Endothelial cell of umbilical vein (primary cell): ENCODE data around the gene CEP250. TPM values are rescaled to one million over a fixed set of nuclear protein-coding genes. Genes with fewer than 3 reads are reported as not detected.

ENCODE experiments used
- BruUV-seq: library from RNA; stranded (reverse); fragments of 400-500 nt; replicated peaks from 2 replicates; lab custom pipeline; 2021; lab: Mats Ljungman, UMichigan
- CTCF ChIA-PET: fragments of 300-600, 350-600 bp; sonication (Branson Sonifier 250); formaldehyde crosslinking; loops from one replicate; lab custom pipeline; 2021; ENCODE audit warnings: antibody characterized with exemption, inconsistent platforms; lab: Charles Lee
- POLR2A ChIA-PET: fragments of 300-600, 350-600 bp; sonication (Branson Sonifier 250); formaldehyde crosslinking; loops from one replicate; lab custom pipeline; 2021; ENCODE audit warnings: antibody characterized with exemption, inconsistent platforms; lab: Charles Lee
- DNase-seq: peaks from one replicate; pipeline ENCODE4 v3.0.0-alpha.2; 2011; ENCODE audit warnings: low read depth, low spot score
- FAIRE-seq: peaks from 2 replicates; lab custom pipeline; 2011; peaks lifted over from hg19 to GRCh38; lab: Jason Lieb, UNC
- H2AFZ ChIP-seq: 2 replicates; pipeline ENCODE4 v1.6.0; 2012; ENCODE audit warnings: low read depth, low read length, control low read depth, inconsistent platforms
- H3K27ac ChIP-seq: 2 replicates; pipeline ENCODE4 v1.5.1; 2011; ENCODE audit warnings: low read depth, mild to moderate bottlenecking, control low read depth, low read length, moderate library complexity; ENCODE audit not compliant: insufficient read depth
- H3K27me3 ChIP-seq, 2 experiments: 2 replicates each; pipeline versions ENCODE4 v1.6.0 to v1.6.1; 2011; ENCODE audit warnings: low read length in 2 of 2, mixed read lengths in 1 of 2; ENCODE audit not compliant: control insufficient read depth in 2 of 2, insufficient read depth in 2 of 2
- H3K36me3 ChIP-seq, 2 experiments: 2 replicates in 1 of 2; 3 replicates in 1 of 2; pipeline ENCODE4 v1.5.1; 2011; ENCODE audit warnings: low read length in 2 of 2, mild to moderate bottlenecking in 1 of 2, moderate library complexity in 1 of 2; ENCODE audit not compliant: control insufficient read depth in 2 of 2, insufficient read depth in 2 of 2; ENCODE audit errors: extremely low read depth in 1 of 2
- H3K4me1 ChIP-seq: 3 replicates; pipeline ENCODE4 v1.5.1; 2011; ENCODE audit warnings: mild to moderate bottlenecking, low read length; ENCODE audit not compliant: control insufficient read depth, insufficient read depth; ENCODE audit errors: extremely low read depth
- H3K4me2 ChIP-seq: 2 replicates; pipeline ENCODE4 v1.6.1; 2011; ENCODE audit warnings: low read length, control low read depth, mixed read lengths; ENCODE audit not compliant: insufficient read depth
- H3K4me3 ChIP-seq, 3 experiments: fragments of 200-600 bp in 1 of 3; sonication (generic), shearing (Covaris generic) in 1 of 3; replicated peaks in 1 of 3; 2 replicates each; pipeline ENCODE4 v1.5.1; 2011 to 2016; ENCODE audit warnings: control low read depth in 3 of 3, low read length in 3 of 3, mild to moderate bottlenecking in 2 of 3, inconsistent platforms in 1 of 3, low read depth in 1 of 3, moderate library complexity in 1 of 3; ENCODE audit not compliant: insufficient read depth in 1 of 3
- H3K79me2 ChIP-seq: 2 replicates; pipeline ENCODE4 v1.6.0; 2012; ENCODE audit warnings: low read length, inconsistent platforms; ENCODE audit not compliant: control insufficient read depth, insufficient read depth
- H3K9ac ChIP-seq: replicated peaks from 2 replicates; pipeline ENCODE3; 2011; ENCODE audit warnings: low read length, control low read depth; ENCODE audit not compliant: insufficient read depth; ENCODE audit errors: extremely low read depth
- H3K9me1 ChIP-seq: replicated peaks from 3 replicates; pipeline ENCODE4 v1.6.0; 2011; ENCODE audit warnings: mild to moderate bottlenecking, low read length; ENCODE audit not compliant: control insufficient read depth, insufficient read depth; ENCODE audit errors: extremely low read depth
- H3K9me3 ChIP-seq: replicated peaks from 2 replicates; pipeline ENCODE4 v1.5.1; 2012; ENCODE audit warnings: low read length, inconsistent platforms; ENCODE audit not compliant: control insufficient read depth, insufficient read depth
- H4K20me1 ChIP-seq: replicated peaks from 2 replicates; pipeline ENCODE3; 2011; ENCODE audit warnings: mild to moderate bottlenecking, low read length; ENCODE audit not compliant: control insufficient read depth, insufficient read depth; ENCODE audit errors: extremely low read depth
- CTCF ChIP-seq, 2 donors: IDR thresholded peaks; 1 replicate in 1 of 2; 2 replicates in 1 of 2; pipeline ENCODE4 v1.5.1; 2011; ENCODE audit warnings: low read length in 2 of 2, mild to moderate bottlenecking in 2 of 2, moderate library complexity in 2 of 2, control low read depth in 1 of 2, inconsistent platforms in 1 of 2, low read depth in 1 of 2; ENCODE audit not compliant: insufficient read depth in 1 of 2; ENCODE audit errors: extremely low read depth in 1 of 2
- EZH2 ChIP-seq: IDR thresholded peaks from 2 replicates; pipeline ENCODE4 v1.6.1; 2012; ENCODE audit warnings: borderline replicate concordance, low read depth, mild to moderate bottlenecking, moderate library complexity, low read length, inconsistent platforms; ENCODE audit not compliant: severe bottlenecking
- FOS ChIP-seq: IDR thresholded peaks from 2 replicates; pipeline ENCODE4 v1.6.1; 2011; ENCODE audit warnings: mild to moderate bottlenecking, low read length, moderate library complexity, borderline replicate concordance; ENCODE audit not compliant: insufficient read depth
- GATA2 ChIP-seq: IDR thresholded peaks from 2 replicates; pipeline ENCODE4 v1.7.0; 2011; ENCODE audit warnings: low read depth, mild to moderate bottlenecking, moderate library complexity, mixed read lengths, low read length; ENCODE audit not compliant: insufficient read length, insufficient read depth
- JUN ChIP-seq: IDR thresholded peaks from 2 replicates; pipeline ENCODE4 v1.6.1; 2011; ENCODE audit warnings: borderline replicate concordance, low read depth; ENCODE audit not compliant: insufficient read length, insufficient read depth
- MAX ChIP-seq: IDR thresholded peaks from 2 replicates; pipeline ENCODE4 v1.6.1; 2011; ENCODE audit not compliant: insufficient read depth, insufficient read length
- MYC ChIP-seq: IDR thresholded peaks from one replicate; pipeline ENCODE4 v1.6.1; 2011; ENCODE audit warnings: mild to moderate bottlenecking, low read depth, low read length
- POLR2A ChIP-seq: IDR thresholded peaks from 2 replicates; pipeline ENCODE4 v1.6.1; 2012; ENCODE audit warnings: low read depth, mild to moderate bottlenecking, control low read depth, low read length
- POLR2AphosphoS5 ChIP-seq: IDR thresholded peaks from 2 replicates; pipeline ENCODE4 v1.6.1; 2012; ENCODE audit warnings: low read depth, mild to moderate bottlenecking, control low read depth, low read length, moderate library complexity; ENCODE audit not compliant: insufficient read depth
- dilution Hi-C: fragments of 300-500 bp; cut with MboI; formaldehyde crosslinking; loops from one replicate; pipeline ENCODE4 v1.15.0; 2019; ENCODE audit warnings: low sequenced_read_pairs; ENCODE audit not compliant: extremely low pct_ligation_motif_present
- intact Hi-C: fragments of 100-400 bp; cut with micrococcal nuclease; formaldehyde crosslinking; loops from one replicate; pipeline ENCODE4 v1.10.0; 2022
- polyA plus RNA-seq, 4 experiments: library from polyadenylated mRNA; depleted of rRNA in 3 of 4; stranded (reverse) in 3 of 4; unstranded in 1 of 4; fragments of >200 nt; gene quantifications; 2 replicates each; pipeline versions ENCODE4 v1.2.1 to v1.2.3, GENCODE V29; 2011 to 2012; ENCODE audit warnings: missing spikeins in 1 of 4
- total RNA-seq: library from RNA; stranded (reverse); gene quantifications from 2 replicates; pipeline ENCODE4 v1.2.3, GENCODE V29; 2021

The CEP250 gene
- total and polyA plus RNA-seq, 2 donors (not counting 3 experiments of a cell fraction or from before 2014, with no cell fraction given), result 5.3 to 58.9 TPM

- Histone ChIP-seq H3K4me2 (no peak overlapping the region), H3K27ac (no peak overlapping the region), H4K20me1 (no peaks in the 10 kb centered on the region), H3K4me1 (no peaks in the 10 kb centered on the region), H3K79me2 (no peaks in the 10 kb centered on the region), H3K27me3 (no peaks in the 10 kb centered on the region), H3K36me3 (peaks cover 11 to 45% of the 10 kb centered on the region in 2 experiments), H3K9me3 (no peaks in the 10 kb centered on the region), H3K9me1 (no peaks in the 10 kb centered on the region), H2AFZ (no peak overlapping the region), H3K9ac (no peak overlapping the region), H3K4me3 (no peak overlapping the region)
- intact Hi-C loops (no loop called here), dilution Hi-C loops (no loop called here)
- POLR2A ChIA-PET, result interaction anchor here (0.6 kb wide), 1 partner anchor 143 kb away, joined by 3 read pairs; no protein-coding TSS in a partner anchor
- BruUV-seq, result no TSS peak
- TF ChIP-seq MYC, result no peak
- TF ChIP-seq FOS, result no peak
- no peak for TF ChIP-seq CTCF (IDR thresholded peaks at IDR 0.05; ENCODE audit: extremely low read depth in 1 of 2, insufficient read depth in 1 of 2, low read depth in 1 of 2, low read length in 2 of 2)
- TF ChIP-seq POLR2AphosphoS5, result no peak
- no peak for TF ChIP-seq MAX
- no peak for TF ChIP-seq JUN
- no peak for TF ChIP-seq EZH2
- no peak for TF ChIP-seq POLR2A
- no peak for TF ChIP-seq GATA2
- CTCF ChIA-PET, result interaction anchor here (0.8 to 1.6 kb wide), 4 partner anchors 8 to 38 kb away, joined by 3 to 6 read pairs (median 3); no protein-coding TSS in a partner anchor
- no peak for DNase-seq
- FAIRE-seq, result no peak
Observed at GRCh38 chr20:35503841-35504561, 48.6 kb downstream of the CEP250 start.
